SH-SY5Y (cell line): Measurements from ENCODE around the gene IQCN.

Experiments used
- GATA2 ChIP-seq: IDR thresholded peaks from 2 replicates; pipeline ENCODE4 v1.6.1; 2011; ENCODE audit warnings: mild to moderate bottlenecking, low read depth, low read length
- GATA3 ChIP-seq: IDR thresholded peaks from 2 replicates; pipeline ENCODE4 v1.6.1; 2011; ENCODE audit warnings: low read depth, mild to moderate bottlenecking, low read length, moderate library complexity

- no peak for TF ChIP-seq GATA3
- TF ChIP-seq GATA2: no peak
Observed at GRCh38 chr19:18231775-18232174, 42.5 kb downstream of the IQCN start.
